Measurements from ENCODE around the gene MGAT4D.

MGAT4D gene

DNA sequence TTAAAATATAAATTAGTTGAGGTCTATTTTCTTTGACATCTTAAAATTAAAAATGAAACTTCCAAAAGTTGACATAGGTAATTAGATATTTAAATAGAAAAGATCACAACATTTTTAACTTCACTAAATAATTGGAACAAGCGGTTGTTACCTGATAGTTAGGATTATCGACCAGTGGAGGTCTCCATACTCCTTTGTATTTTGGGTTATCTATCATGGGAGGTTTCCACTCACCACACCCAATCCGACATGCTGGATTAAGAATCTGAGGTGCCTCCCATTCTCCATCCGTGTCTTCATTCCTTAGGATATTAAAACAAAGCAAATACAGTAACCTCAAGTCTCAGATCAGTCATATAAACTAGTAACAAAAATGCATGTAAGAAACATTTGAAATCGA lies 102.4 kb downstream of the MGAT4D start:
- no peak overlapping the region for H2BK120ac ChIP-seq (ENCODE audit: low read depth, low read length)
- H2AK5ac ChIP-seq (ENCODE audit: low read depth, low read length), result no peak overlapping the region
- H3K27me3 ChIP-seq (ENCODE audit: control insufficient read depth in 3 of 3, insufficient read depth in 3 of 3, low read depth in 1 of 3, low read length in 3 of 3), result no peaks in the 10 kb centered on the region
- no peak overlapping the region for H3K9ac ChIP-seq (ENCODE audit: low read depth, low read length, poor library complexity)
- no peak overlapping the region for H3K23ac ChIP-seq (ENCODE audit: low read depth, low read length, poor library complexity)
- no peak for DNase-seq (ENCODE audit: low spot score)
- H4K8ac ChIP-seq (ENCODE audit: low read depth, low read length), result no peak overlapping the region
- H3K36me3 ChIP-seq (replicated peaks in 1 of 2; ENCODE audit: control insufficient read depth in 2 of 2, insufficient read depth in 2 of 2, low read length in 2 of 2), result peaks cover 0 to 5% of the 10 kb centered on the region in 2 donors
- H3K9me3 ChIP-seq (replicated peaks in 1 of 2; ENCODE audit: control insufficient read depth in 2 of 2, insufficient read depth in 1 of 2, low read depth in 1 of 2, low read length in 2 of 2), result no peaks in the 10 kb centered on the region
- no CpG with 5 or more reads among the region's 5 CpGs for WGBS, 2 donors (ENCODE audit: extremely low coverage in 2 of 2, insufficient read length in 2 of 2, insufficient replicate concordance in 1 of 2)
- H3K79me1 ChIP-seq (ENCODE audit: low read depth, low read length), result no peaks in the 10 kb centered on the region
- H2AFZ ChIP-seq (ENCODE audit: low read length), result no peak overlapping the region
- no peak overlapping the region for H3K4ac ChIP-seq (ENCODE audit: low read length)
- H3K4me2 ChIP-seq (ENCODE audit: insufficient read depth, low read length, poor library complexity, severe bottlenecking), result no peak overlapping the region
- no peak overlapping the region for H3K18ac ChIP-seq (ENCODE audit: low read length)
- no peak overlapping the region for H3K4me3 ChIP-seq (ENCODE audit: low read length in 2 of 2)
- no peak overlapping the region for H2BK12ac ChIP-seq (ENCODE audit: low read length)
- no peak overlapping the region for H3K27ac ChIP-seq (replicated peaks; ENCODE audit: low read length)
- H4K91ac ChIP-seq (ENCODE audit: low read depth, low read length, poor library complexity), result no peak overlapping the region
- no peak overlapping the region for H2BK5ac ChIP-seq (ENCODE audit: low read length)
- H2BK15ac ChIP-seq (ENCODE audit: low read length), result no peak overlapping the region
- no peak overlapping the region for H3K14ac ChIP-seq (ENCODE audit: low read length)
- H3K4me1 ChIP-seq (ENCODE audit: control insufficient read depth in 2 of 2, insufficient read depth in 1 of 2, low read depth in 1 of 2, low read length in 2 of 2), result no peaks in the 10 kb centered on the region
